GM12878 (cell line): Measurements from ENCODE around the gene C16orf82. TPM values are rescaled to one million over a fixed set of nuclear protein-coding genes. Genes with fewer than 3 reads are reported as not detected.

Source experiments
- ATAC-seq: fragments of 200-7000 bp; cut with Tn5 transposase; 3 replicates; pipeline ENCODE4 v1.9.1; 2020; ENCODE audit warnings: mild to moderate bottlenecking, moderate library complexity
- Bru-seq: library from RNA; stranded (reverse); fragments of 400-500 nt; gene quantifications from one replicate; lab custom pipeline; 2021; lab: Mats Ljungman, UMichigan
- BruChase-seq, 2 experiments: library from RNA; stranded (reverse); fragments of 400-500 nt; gene quantifications; one replicate each; lab custom pipeline; 2021; lab: Mats Ljungman, UMichigan
- BruUV-seq: library from RNA; stranded (reverse); fragments of 400-500 nt; replicated peaks from 2 replicates; lab custom pipeline; 2021; lab: Mats Ljungman, UMichigan
- CTCF ChIA-PET: fragments of 300-600 bp; sonication (Branson Sonifier 250); formaldehyde crosslinking; extraction: SDS; loops from one replicate; lab custom pipeline; 2021; ENCODE audit warnings: inconsistent platforms; lab: Yijun Ruan, JAX
- POLR2A ChIA-PET: fragments of 350-600 bp; formaldehyde crosslinking; extraction: SDS; loops from one replicate; lab custom pipeline; 2021; ENCODE audit warnings: inconsistent platforms; lab: Charles Lee
- RAD21 ChIA-PET: fragments of 300-600 bp; sonication (Branson Sonifier 250); formaldehyde crosslinking; loops from one replicate; lab custom pipeline; 2023; ENCODE audit warnings: antibody characterized with exemption; ENCODE audit not compliant: unreplicated experiment; lab: Charles Lee
- SMC1A ChIA-PET: fragments of 300-600 bp; sonication (Branson Sonifier 250); formaldehyde crosslinking; loops from one replicate; lab custom pipeline; 2023; ENCODE audit not compliant: unreplicated experiment, uncharacterized antibody; lab: Charles Lee
- DNase-seq: peaks from one replicate; pipeline ENCODE4 v3.0.0-alpha.2; 2011; ENCODE audit warnings: low read depth, low spot score
- FAIRE-seq: peaks from 3 replicates; lab custom pipeline; 2011; peaks lifted over from hg19 to GRCh38; lab: Jason Lieb, UNC
- H2AFZ ChIP-seq: 2 replicates; pipeline ENCODE4 v1.6.0; 2011; ENCODE audit warnings: low read depth, low read length, control low read depth; ENCODE audit not compliant: control insufficient read depth
- H3K27ac ChIP-seq: 2 replicates; pipeline ENCODE4 v1.5.1; 2011; ENCODE audit warnings: control low read depth; ENCODE audit not compliant: control insufficient read depth, insufficient read depth
- H3K27me3 ChIP-seq, 2 experiments: replicated peaks in 1 of 2; 2 replicates each; pipeline versions ENCODE4 v1.6.0 to v1.6.1; 2011; ENCODE audit warnings: low read length in 1 of 2; ENCODE audit not compliant: control insufficient read depth in 2 of 2, insufficient read depth in 2 of 2
- H3K36me3 ChIP-seq, 2 experiments: 2 replicates each; pipeline ENCODE4 v1.5.1; 2011; ENCODE audit warnings: low read length in 1 of 2; ENCODE audit not compliant: control insufficient read depth in 2 of 2, insufficient read depth in 2 of 2
- H3K4me1 ChIP-seq: 2 replicates; pipeline ENCODE4 v1.6.1; 2011; ENCODE audit warnings: mild to moderate bottlenecking, low read length, moderate library complexity, mixed read lengths; ENCODE audit not compliant: control insufficient read depth, insufficient read depth
- H3K4me2 ChIP-seq: 2 replicates; pipeline ENCODE4 v1.6.0; 2011; ENCODE audit warnings: control low read depth; ENCODE audit not compliant: control insufficient read depth, insufficient read depth
- H3K4me3 ChIP-seq: fragments of 200-600 bp; sonication (generic); 2 replicates; pipeline ENCODE4 v1.5.1; 2016
- H3K79me2 ChIP-seq: 2 replicates; pipeline ENCODE4 v1.6.0; 2011; ENCODE audit warnings: low read length; ENCODE audit not compliant: control insufficient read depth, insufficient read depth
- H3K9ac ChIP-seq: 2 replicates; pipeline ENCODE4 v1.8.0; 2011; ENCODE audit warnings: low read length, control low read depth, mixed read lengths; ENCODE audit not compliant: control insufficient read depth, insufficient read depth
- H3K9me3 ChIP-seq: replicated peaks from 3 replicates; pipeline ENCODE4 v1.5.1; 2011; ENCODE audit warnings: mild to moderate bottlenecking, low read length; ENCODE audit not compliant: control insufficient read depth, insufficient read depth
- H4K20me1 ChIP-seq: 2 replicates; pipeline ENCODE4 v1.6.0; 2011; ENCODE audit not compliant: control insufficient read depth, insufficient read depth
- ASH2L ChIP-seq: fragments of 300-600, 200-600 bp; sonication (generic); IDR thresholded peaks from 2 replicates; pipeline ENCODE4 v1.6.1; 2017; ENCODE audit warnings: low read depth, mild to moderate bottlenecking, borderline replicate concordance
- DPF2 ChIP-seq: fragments of 450-650 bp; IDR thresholded peaks from 2 replicates; pipeline ENCODE4 v1.6.1; 2017; ENCODE audit warnings: mild to moderate bottlenecking
- ESRRA ChIP-seq: IDR thresholded peaks from 2 replicates; pipeline ENCODE4 v1.6.1; 2012; ENCODE audit warnings: mild to moderate bottlenecking, low read length, improper control_type of control experiment
- NFXL1 ChIP-seq: fragments of 450-650 bp; IDR thresholded peaks from 2 replicates; pipeline ENCODE4 v1.6.1; 2017; ENCODE audit warnings: antibody characterized with exemption, mild to moderate bottlenecking, borderline replicate concordance
- PBX3 ChIP-seq: IDR thresholded peaks from 2 replicates; pipeline ENCODE4 v1.6.1; 2011; ENCODE audit warnings: mild to moderate bottlenecking, low read depth, low read length, moderate library complexity; ENCODE audit not compliant: insufficient replicate concordance
- POLR2AphosphoS2 ChIP-seq: IDR thresholded peaks from 2 replicates; pipeline ENCODE4 v1.6.1; 2011; ENCODE audit warnings: low read depth, mild to moderate bottlenecking, low read length, improper control_type of control experiment, moderate library complexity
- TAF1 ChIP-seq: IDR thresholded peaks from 2 replicates; pipeline ENCODE4 v1.6.1; 2011; ENCODE audit warnings: mild to moderate bottlenecking, low read depth, low read length, borderline replicate concordance
- ZBTB40 ChIP-seq: fragments of 450-650 bp; IDR thresholded peaks from 2 replicates; pipeline ENCODE4 v1.6.1; 2016; ENCODE audit warnings: mild to moderate bottlenecking, moderate library complexity, borderline replicate concordance
- ZNF687 ChIP-seq: fragments of 450-650 bp; IDR thresholded peaks from 2 replicates; pipeline ENCODE4 v1.6.1; 2017; ENCODE audit warnings: mild to moderate bottlenecking, moderate library complexity
- WGBS: methylation state at CpG from one replicate; pipeline ENCODE4 v1.1.6; 2016; ENCODE audit warnings: low lambda C conversion rate; ENCODE audit not compliant: insufficient replicate concordance, insufficient coverage; ENCODE audit errors: missing lambda C conversion rate; 5-methylcytosine and 5-hydroxymethylcytosine counted together
- in situ Hi-C: fragments of 300-500 bp; cut with MboI; formaldehyde crosslinking; loops from 9 replicates; pipeline ENCODE4 v1.14.3; 2018; ENCODE audit warnings: mixed read lengths
- intact Hi-C: fragments of 100-400 bp; cut with micrococcal nuclease; formaldehyde crosslinking; loops from one replicate; pipeline ENCODE4 v1.14.2; 2022; ENCODE audit not compliant: unreplicated experiment
- long read RNA-seq, 2 experiments: library from polyadenylated mRNA; unstranded; transcript quantifications; one replicate each; pipeline ENCODE4 v2.0.0, GENCODE V29; 2019 to 2020
- polyA minus RNA-seq, 3 experiments: library from RNA; depleted of rRNA, polyadenylated mRNA; stranded (reverse); fragments of >200 nt; gene quantifications; 2 replicates each; pipeline ENCODE4 v1.2.3, GENCODE V29; 2011
- polyA plus RNA-seq, 11 experiments: library from polyadenylated mRNA; depleted of rRNA in 4 of 11; unstranded in 6 of 11; stranded (reverse) in 5 of 11; fragments of >200 nt; fragmentation: Nextera tagmentation in 4 of 11; fragmentation: Illumina TruSeq in 1 of 11; extraction: Ambion mirVana in 4 of 11; extraction: Trizol in 1 of 11; gene quantifications; 1 replicate in 1 of 11; 2 replicates in 10 of 11; pipeline versions ENCODE4 v1.2.1 to v1.2.3, GENCODE V29; 2011 to 2016; ENCODE audit warnings: inconsistent platforms in 2 of 11, missing spikeins in 2 of 11, low read depth in 1 of 11
- total RNA-seq, 4 experiments: library from RNA; depleted of rRNA in 3 of 4; stranded (reverse); fragments of >200 nt in 3 of 4; fragmentation: Illumina TruSeq in 1 of 4; extraction: Trizol in 1 of 4; gene quantifications; 2 replicates each; pipeline versions ENCODE4 v1.2.1 to v1.2.3, GENCODE V29; 2013 to 2021

C16orf82 gene
- not detected in 2 replicates for total RNA-seq (2013; cell fraction: nucleolus; rRNA removed)
- not detected in 2 replicates for total RNA-seq (2014; rRNA removed)
- total RNA-seq (2014; rRNA removed; fragmentation: Illumina TruSeq; extraction: Trizol): not detected in 2 replicates
- total RNA-seq (2021): not detected in 2 replicates
- not detected for polyA plus RNA-seq (2011; ENCODE audit: low read depth)
- not detected in 2 replicates for polyA plus RNA-seq (2011; rRNA removed)
- not detected in 2 replicates for polyA plus RNA-seq (2011; cell fraction: cytosol; rRNA removed)
- not detected in 2 replicates for polyA plus RNA-seq (2011; cell fraction: nucleus; rRNA removed)
- not detected in 2 replicates for polyA plus RNA-seq (2012)
- polyA plus RNA-seq (2014; fragmentation: Illumina TruSeq; extraction: Trizol): not detected in 2 replicates
- polyA plus RNA-seq (2014; fragmentation: Nextera tagmentation; extraction: Ambion mirVana): not detected
- polyA plus RNA-seq (2014; rRNA removed): not detected in 2 replicates
- polyA plus RNA-seq (2016; fragmentation: Nextera tagmentation; extraction: Ambion mirVana): not detected
- polyA minus RNA-seq (2011; rRNA and poly(A)+ RNA removed): not detected in 2 replicates
- not detected in 2 replicates for polyA minus RNA-seq (2011; cell fraction: cytosol; rRNA and poly(A)+ RNA removed)
- polyA minus RNA-seq (2011; cell fraction: nucleus; rRNA and poly(A)+ RNA removed): not detected in 2 replicates
- not detected for Bru-seq, nascent RNA
- not detected for BruChase-seq, experiment 1, labeled RNA remaining after a 6-hour chase
- not detected for BruChase-seq, experiment 2, labeled RNA remaining after a 2-hour chase
- long read RNA-seq, experiment 1: 0 reads
- long read RNA-seq, experiment 2: 0 reads

GRCh38 chr16:27066668-27067537 is at the start of gene C16orf82:
C16orf82 (plus strand) TSS chr16:27066927.
- Histone ChIP-seq H3K4me3 (no peak within 1 kb of the TSS), H4K20me1 (no peaks in the 10 kb centered on the region), H3K79me2 (no peaks in the 10 kb centered on the region), H3K4me1 (no peaks in the 10 kb centered on the region), H2AFZ (no peak within 1 kb of the TSS), H3K4me2 (no peak within 1 kb of the TSS), H3K36me3 (no peaks in the 10 kb centered on the region), H3K9me3 (no peaks in the 10 kb centered on the region), H3K27me3 (no peaks in the 10 kb centered on the region; a peak in 2 of 4 replicates), H3K9ac (no peak within 1 kb of the TSS), H3K27ac (no peak within 1 kb of the TSS)
- no TSS peak for BruUV-seq
- in situ Hi-C loops (no loop called here), intact Hi-C loops (no loop called here)
- POLR2A ChIA-PET: no interaction called here
- SMC1A ChIA-PET: no interaction called here
- WGBS: 30% methylated on average over 16 of the region's 22 CpGs
- FAIRE-seq (no peak), ATAC-seq (no peak), DNase-seq (no peak)
- CTCF ChIA-PET: interaction anchor here (1.1 kb wide), 1 partner anchor 8 kb away, joined by 3 read pairs; no protein-coding TSS in a partner anchor
- RAD21 ChIA-PET: no interaction called here
- TF ChIP-seq NFXL1 (no peak), ZBTB40 (no peak), POLR2AphosphoS2 (no peak), DPF2 (no peak), ESRRA (no peak), ASH2L (no peak), ZNF687 (no peak), TAF1 (no peak), PBX3 (no peak)
